IPS-NIHi11 (cell line): ENCODE results near the gene CCNQ.
"Not testable (repeated sequence)": the region's sequence is repeated elsewhere in the genome, so short reads cannot be mapped to it uniquely, and the experiment has no call there.

Experiments
- DNase-seq: peaks from one replicate; pipeline ENCODE4 v3.0.0; 2012; ENCODE audit warnings: mixed read lengths, low spot score

Gene CCNQ

GRCh38 chrX:153623310-153624029, 24.5 kb upstream of the CCNQ start:
- no peak for DNase-seq

- DNase-seq, result no peak
Observed at GRCh38 chrX:153622661-153623309, 23.8 kb upstream of the CCNQ start.

GRCh38 chrX:153621949-153622598, 23.1 kb upstream of the CCNQ start:
- no peak for DNase-seq

GRCh38 chrX:153620576-153620975, 21.6 kb upstream of the CCNQ start:
- no peak for DNase-seq

- DNase-seq, result no peak
Observed at GRCh38 chrX:153614818-153615217, 15.9 kb upstream of the CCNQ start.

GRCh38 chrX:153612413-153612812, 13.5 kb upstream of the CCNQ start:
- no peak for DNase-seq

- no peak for DNase-seq
Observed at GRCh38 chrX:153611298-153612095, 12.6 kb upstream of the CCNQ start.

- DNase-seq, result no peak
Observed at GRCh38 chrX:153610836-153611213, 11.9 kb upstream of the CCNQ start.

- peak; percentile 77 for DNase-seq
Observed at GRCh38 chrX:153609917-153610835, 11.2 kb upstream of the CCNQ start.

GRCh38 chrX:153608806-153609205, 9.9 kb upstream of the CCNQ start:
- DNase-seq, result no peak

- DNase-seq, result no peak
Observed at GRCh38 chrX:153608376-153608775, 9.4 kb upstream of the CCNQ start.

- no peak for DNase-seq
Observed at GRCh38 chrX:153606503-153606902, 7.6 kb upstream of the CCNQ start.

- not testable (repeated sequence) for DNase-seq
Observed at GRCh38 chrX:153604666-153605380, 5.9 kb upstream of the CCNQ start.

- no peak for DNase-seq
Observed at GRCh38 chrX:153603131-153603656, 4.3 kb upstream of the CCNQ start.

- no peak for DNase-seq
Observed at GRCh38 chrX:153602601-153603000, 3.7 kb upstream of the CCNQ start.

- DNase-seq, result no peak
Observed at GRCh38 chrX:153601511-153602110, 2.7 kb upstream of the CCNQ start.

- DNase-seq, result no peak
Observed at GRCh38 chrX:153600921-153601320, 2.0 kb upstream of the CCNQ start.

- no peak for DNase-seq
Observed at GRCh38 chrX:153600032-153600373, 1.1 kb upstream of the CCNQ start.

GRCh38 chrX:153599192-153600031, 473 bp upstream of the CCNQ start:
- DNase-seq, result peak; percentile 91
